HepG2 (cell line): Measurements from ENCODE around the gene PDZD7. TPM values are rescaled to one million over a fixed set of nuclear protein-coding genes. Genes with fewer than 3 reads are reported as not detected.
A peak's percentile ranks its signal among the peaks of the same experiment; 100 is the strongest.

Source experiments
- ATF5 ChIP-seq: sonication (generic); formaldehyde crosslinking; IDR thresholded peaks from 2 replicates; pipeline ENCODE4 v1.4.0; 2020; ENCODE audit warnings: mild to moderate bottlenecking, low read depth, missing genetic modification reagents
- CHD4 ChIP-seq: fragments of 200-600 bp; sonication (generic); IDR thresholded peaks from 2 replicates; pipeline ENCODE4 v1.7.0; 2017; ENCODE audit warnings: mild to moderate bottlenecking, low read length, borderline replicate concordance
- EZH2 ChIP-seq: conservative IDR thresholded peaks from 2 replicates; pipeline ENCODE4 v1.6.1; 2012; ENCODE audit warnings: mild to moderate bottlenecking, low read depth, low read length, moderate library complexity
- JUND ChIP-seq: sonication (generic); formaldehyde crosslinking; IDR thresholded peaks from 2 replicates; pipeline ENCODE4 v1.8.0; 2022; ENCODE audit warnings: mild to moderate bottlenecking, missing genetic modification reagents
- KLF9 ChIP-seq: IDR thresholded peaks from 2 replicates; pipeline ENCODE4 v1.6.1; 2016; ENCODE audit warnings: low read depth
- NONO ChIP-seq, 2 experiments: fragments of 450-650 bp in 1 of 2; sonication (generic) in 1 of 2; formaldehyde crosslinking in 1 of 2; IDR thresholded peaks in 1 of 2; conservative IDR thresholded peaks in 1 of 2; 2 replicates each; pipeline versions ENCODE4 v1.6.1 to v1.8.0; 2017 to 2022; ENCODE audit warnings: mild to moderate bottlenecking in 1 of 2, missing genetic modification reagents in 1 of 2, moderate library complexity in 1 of 2
- RORA ChIP-seq: sonication (generic); formaldehyde crosslinking; IDR thresholded peaks from 2 replicates; pipeline ENCODE4 v1.5.0; 2020; ENCODE audit warnings: mild to moderate bottlenecking, missing genetic modification reagents, moderate library complexity
- TIGD3 ChIP-seq: sonication (generic); formaldehyde crosslinking; IDR thresholded peaks from 2 replicates; pipeline ENCODE4 v1.5.1; 2020; ENCODE audit warnings: mild to moderate bottlenecking, missing genetic modification reagents, borderline replicate concordance
- ZKSCAN8 ChIP-seq: IDR thresholded peaks from 2 replicates; pipeline ENCODE4 v1.6.1; 2016; ENCODE audit warnings: borderline replicate concordance, missing genetic modification reagents, missing compliant biosample characterization
- ZMAT5 ChIP-seq: sonication (generic); formaldehyde crosslinking; IDR thresholded peaks from 2 replicates; pipeline ENCODE4 v1.5.0; 2020; ENCODE audit warnings: mild to moderate bottlenecking, low read depth, missing genetic modification reagents, borderline replicate concordance
- ZNF101 ChIP-seq: sonication (generic); formaldehyde crosslinking; IDR thresholded peaks from 2 replicates; pipeline ENCODE4 v1.4.0; 2020; ENCODE audit warnings: mild to moderate bottlenecking, low read depth, missing genetic modification reagents, borderline replicate concordance
- ZNF160 ChIP-seq: sonication (generic); formaldehyde crosslinking; IDR thresholded peaks from 2 replicates; pipeline ENCODE4 v1.8.0; 2022; ENCODE audit warnings: mild to moderate bottlenecking, inconsistent platforms, missing genetic modification reagents
- ZNF253 ChIP-seq: sonication (generic); formaldehyde crosslinking; IDR thresholded peaks from 2 replicates; pipeline ENCODE4 v1.8.0; 2022; ENCODE audit warnings: mild to moderate bottlenecking, missing genetic modification reagents, borderline replicate concordance
- ZNF451 ChIP-seq: sonication (generic); formaldehyde crosslinking; IDR thresholded peaks from 2 replicates; pipeline ENCODE4 v1.5.0; 2020; ENCODE audit warnings: mild to moderate bottlenecking, missing genetic modification reagents
- ZNF460 ChIP-seq: sonication (generic); formaldehyde crosslinking; IDR thresholded peaks from 2 replicates; pipeline ENCODE4 v1.5.1; 2020; ENCODE audit warnings: missing genetic modification reagents, mild to moderate bottlenecking, borderline replicate concordance
- ZNF572 ChIP-seq: sonication (generic); formaldehyde crosslinking; IDR thresholded peaks from 2 replicates; pipeline ENCODE4 v1.5.1; 2020; ENCODE audit warnings: mild to moderate bottlenecking, missing genetic modification reagents
- ZNF652 ChIP-seq: IDR thresholded peaks from 2 replicates; pipeline ENCODE4 v1.6.1; 2016; ENCODE audit warnings: low read depth, borderline replicate concordance
- ZSCAN20 ChIP-seq: sonication (generic); formaldehyde crosslinking; IDR thresholded peaks from 2 replicates; pipeline ENCODE4 v1.4.0; 2020; ENCODE audit warnings: missing genetic modification reagents, mild to moderate bottlenecking, borderline replicate concordance
- ZXDC ChIP-seq: sonication (generic); formaldehyde crosslinking; IDR thresholded peaks from 2 replicates; pipeline ENCODE4 v1.5.0; 2020; ENCODE audit warnings: mild to moderate bottlenecking, missing genetic modification reagents
- polyA plus RNA-seq, 8 experiments: library from polyadenylated mRNA; depleted of rRNA in 3 of 8; stranded (reverse) in 7 of 8; unstranded in 1 of 8; fragments of >200 nt; fragmentation: Illumina TruSeq in 4 of 8; extraction: Trizol in 4 of 8; gene quantifications; 2 replicates each; pipeline versions ENCODE4 v1.2.1 to v1.2.3, GENCODE V29; 2011 to 2016; ENCODE audit warnings: low read depth in 4 of 8, missing spikeins in 1 of 8, mixed read lengths in 1 of 8; ENCODE audit not compliant: insufficient read depth in 1 of 8
- total RNA-seq, 5 experiments: library from RNA; depleted of rRNA; stranded (reverse); fragments of >200 nt; fragmentation: Illumina TruSeq; extraction: Trizol; gene quantifications; 2 replicates each; pipeline ENCODE4 v1.2.3, GENCODE V29; 2016; ENCODE audit warnings: low read depth in 1 of 5
- TF ChIP-seq, protein P1 (sequence below): sonication (generic); formaldehyde crosslinking; IDR thresholded peaks from 2 replicates; pipeline ENCODE4 v1.4.0; 2020; ENCODE audit warnings: mild to moderate bottlenecking, missing genetic modification reagents
- TF ChIP-seq, protein P2 (sequence below): sonication (generic); formaldehyde crosslinking; IDR thresholded peaks from 2 replicates; pipeline ENCODE4 v1.5.0; 2020; ENCODE audit warnings: missing genetic modification reagents

PDZD7 gene
- total and polyA plus RNA-seq, 2 of the 13 experiments (the other 11 are each of a cell fraction or from before 2014, with no cell fraction given): 0.58 to 0.73 TPM

DNA sequence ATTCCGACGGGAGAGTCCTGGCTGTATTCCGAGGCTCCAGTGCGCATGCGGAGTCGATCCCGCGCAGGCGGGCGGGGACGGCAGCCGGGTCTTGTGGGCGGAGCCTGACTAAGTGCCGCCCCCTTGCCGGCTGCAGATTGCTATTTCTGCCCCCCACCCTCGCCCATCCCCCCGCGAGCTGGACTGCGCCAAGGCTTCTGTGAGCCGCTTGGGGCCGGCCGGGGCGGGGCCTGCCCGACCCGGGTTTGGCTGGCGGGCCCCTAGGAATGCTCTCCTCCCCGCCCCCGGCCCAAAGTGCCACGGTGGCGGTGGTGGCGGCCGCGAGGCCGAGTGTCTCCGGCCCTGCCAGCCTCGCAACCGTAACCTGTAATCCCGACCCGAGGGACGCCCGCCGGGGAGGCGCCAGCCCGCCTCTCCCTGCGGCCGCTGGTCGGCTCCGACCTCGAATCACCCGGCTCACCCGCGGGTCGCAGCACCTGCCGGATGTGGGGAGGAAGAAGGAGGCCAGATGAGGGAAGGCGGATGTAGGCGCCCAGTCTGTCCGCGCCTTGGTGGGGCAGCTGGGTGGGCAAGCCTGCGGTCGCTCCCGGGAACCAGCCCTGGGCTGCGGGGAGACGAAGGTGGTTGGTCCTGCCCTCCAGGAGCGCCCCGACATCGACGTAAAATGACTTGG is 30.2 kb upstream of the PDZD7 start (continued):
- TF ChIP-seq, protein P1, sequence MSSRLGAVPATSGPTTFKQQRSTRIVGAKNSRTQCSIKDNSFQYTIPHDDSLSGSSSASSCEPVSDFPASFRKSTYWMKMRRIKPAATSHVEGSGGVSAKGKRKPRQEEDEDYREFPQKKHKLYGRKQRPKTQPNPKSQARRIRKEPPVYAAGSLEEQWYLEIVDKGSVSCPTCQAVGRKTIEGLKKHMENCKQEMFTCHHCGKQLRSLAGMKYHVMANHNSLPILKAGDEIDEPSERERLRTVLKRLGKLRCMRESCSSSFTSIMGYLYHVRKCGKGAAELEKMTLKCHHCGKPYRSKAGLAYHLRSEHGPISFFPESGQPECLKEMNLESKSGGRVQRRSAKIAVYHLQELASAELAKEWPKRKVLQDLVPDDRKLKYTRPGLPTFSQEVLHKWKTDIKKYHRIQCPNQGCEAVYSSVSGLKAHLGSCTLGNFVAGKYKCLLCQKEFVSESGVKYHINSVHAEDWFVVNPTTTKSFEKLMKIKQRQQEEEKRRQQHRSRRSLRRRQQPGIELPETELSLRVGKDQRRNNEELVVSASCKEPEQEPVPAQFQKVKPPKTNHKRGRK: no peak
- no peak for TF ChIP-seq CHD4
- no peak for TF ChIP-seq TIGD3 (CRISPR knock-in tag)
- TF ChIP-seq, protein P2, sequence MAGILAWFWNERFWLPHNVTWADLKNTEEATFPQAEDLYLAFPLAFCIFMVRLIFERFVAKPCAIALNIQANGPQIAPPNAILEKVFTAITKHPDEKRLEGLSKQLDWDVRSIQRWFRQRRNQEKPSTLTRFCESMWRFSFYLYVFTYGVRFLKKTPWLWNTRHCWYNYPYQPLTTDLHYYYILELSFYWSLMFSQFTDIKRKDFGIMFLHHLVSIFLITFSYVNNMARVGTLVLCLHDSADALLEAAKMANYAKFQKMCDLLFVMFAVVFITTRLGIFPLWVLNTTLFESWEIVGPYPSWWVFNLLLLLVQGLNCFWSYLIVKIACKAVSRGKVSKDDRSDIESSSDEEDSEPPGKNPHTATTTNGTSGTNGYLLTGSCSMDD (CRISPR knock-in tag): no peak
- TF ChIP-seq ZNF253 (CRISPR knock-in tag): peak; percentile 72; the same call in 1 of the 2 replicates
- peak; percentile 63; the same call in 1 of the 2 replicates for TF ChIP-seq KLF9 (CRISPR knock-in tag)
- no peak for TF ChIP-seq ZMAT5
- TF ChIP-seq ZNF460 (CRISPR knock-in tag): no peak
- no peak for TF ChIP-seq ATF5 (CRISPR knock-in tag)
- TF ChIP-seq JUND (CRISPR knock-in tag): no peak
- TF ChIP-seq ZSCAN20 (CRISPR knock-in tag): peak; percentile 39; the same call in 1 of the 2 replicates
- 0 out of 2 replicates have a peak, but pooled peaks have one; percentile 34 for TF ChIP-seq ZNF451 (CRISPR knock-in tag)
- no peak for TF ChIP-seq EZH2
- TF ChIP-seq ZNF652 (CRISPR knock-in tag): no peak
- no peak for TF ChIP-seq RORA (CRISPR knock-in tag)
- TF ChIP-seq ZKSCAN8 (CRISPR knock-in tag): no peak
- TF ChIP-seq NONO (IDR thresholded peaks at IDR 0.05): no peak
- TF ChIP-seq NONO (CRISPR knock-in tag; conservative IDR thresholded peaks at IDR 0.05): peak; percentile 47
- TF ChIP-seq ZXDC (CRISPR knock-in tag): peak; percentile 78; the same call in 1 of the 2 replicates
- TF ChIP-seq ZNF101 (CRISPR knock-in tag): no peak
- no peak for TF ChIP-seq ZNF572 (CRISPR knock-in tag)
- 0 out of 2 replicates have a peak, but pooled peaks have one; percentile 68 for TF ChIP-seq ZNF160 (CRISPR knock-in tag)
